PC-3 (cell line): ENCODE data around the gene B4GALNT3. TPM values are rescaled to one million over a fixed set of nuclear protein-coding genes. Genes with fewer than 3 reads are reported as not detected.
"Not testable (repeated sequence)": the region's sequence is repeated elsewhere in the genome, so short reads cannot be mapped to it uniquely, and the experiment has no call there.

Source experiments
- ATAC-seq: fragments of 200-7000 bp; cut with Tn5 transposase; 2 replicates; pipeline ENCODE4 v1.9.1; 2020; ENCODE audit warnings: mild to moderate bottlenecking, moderate library complexity
- BruUV-seq: library from RNA; stranded (reverse); fragments of 400-500 nt; replicated peaks from 2 replicates; lab custom pipeline; 2021; lab: Mats Ljungman, UMichigan
- CTCF ChIA-PET: fragments of 300-600 bp; sonication (Branson Sonifier 250); formaldehyde crosslinking; loops from one replicate; lab custom pipeline; 2022; ENCODE audit warnings: antibody characterized with exemption; lab: Charles Lee
- POLR2A ChIA-PET: fragments of 300-600 bp; sonication (Branson Sonifier 250); formaldehyde crosslinking; loops from one replicate; lab custom pipeline; 2022; ENCODE audit warnings: antibody characterized with exemption; ENCODE audit not compliant: unreplicated experiment; lab: Charles Lee
- DNase-seq: peaks from one replicate; pipeline ENCODE4 v3.0.0-alpha.2; 2015
- H2AFZ ChIP-seq: fragments of 300-600 bp; sonication (generic); 2 replicates; pipeline ENCODE4 v1.6.0; 2016; ENCODE audit warnings: antibody characterized with exemption, low read length
- H3F3A ChIP-seq: fragments of 300-600 bp; sonication (generic); one replicate; pipeline ENCODE4 v1.6.0; 2017; ENCODE audit warnings: antibody characterized with exemption, low read length, control low read depth, mild to moderate bottlenecking; ENCODE audit not compliant: unreplicated experiment
- H3K27ac ChIP-seq: fragments of 300-600 bp; sonication (generic); 2 replicates; pipeline ENCODE4 v1.5.1; 2016; ENCODE audit warnings: mild to moderate bottlenecking, low read length
- H3K27me3 ChIP-seq: fragments of 300-600 bp; sonication (generic); 2 replicates; pipeline ENCODE4 v1.6.1; 2016; ENCODE audit warnings: low read length, mixed read lengths
- H3K36me3 ChIP-seq: fragments of 300-600 bp; sonication (generic); 2 replicates; pipeline ENCODE4 v1.6.1; 2016; ENCODE audit warnings: low read depth, mixed run types, low read length, mixed read lengths
- H3K4me1 ChIP-seq: fragments of 300-600 bp; sonication (generic); 2 replicates; pipeline ENCODE4 v1.5.1; 2016; ENCODE audit warnings: low read length; ENCODE audit not compliant: insufficient read depth
- H3K4me2 ChIP-seq: fragments of 300-600 bp; sonication (generic); 2 replicates; pipeline ENCODE4 v1.6.0; 2016; ENCODE audit warnings: low read length
- H3K4me3 ChIP-seq: fragments of 300-600 bp; sonication (generic); 2 replicates; pipeline ENCODE4 v1.5.1; 2016; ENCODE audit warnings: mild to moderate bottlenecking, low read length, mixed read lengths
- H3K79me2 ChIP-seq: fragments of 300-600 bp; sonication (generic); 2 replicates; pipeline ENCODE4 v1.6.1; 2017; ENCODE audit warnings: low read length, mixed read lengths
- H3K9ac ChIP-seq: fragments of 300-600 bp; sonication (generic); 2 replicates; pipeline ENCODE4 v1.6.0; 2016; ENCODE audit warnings: mild to moderate bottlenecking, low read length
- H3K9me2 ChIP-seq: fragments of 300-600 bp; sonication (generic); replicated peaks from 2 replicates; pipeline ENCODE4 v1.6.1; 2016; ENCODE audit warnings: mixed run types, low read length, mixed read lengths
- H3K9me3 ChIP-seq: fragments of 300-600 bp; sonication (generic); 2 replicates; pipeline ENCODE4 v1.6.1; 2016; ENCODE audit warnings: low read length, mixed read lengths
- H4K20me1 ChIP-seq: fragments of 300-600 bp; sonication (generic); 2 replicates; pipeline ENCODE4 v1.6.1; 2016; ENCODE audit warnings: low read length, mixed read lengths
- EZH2 ChIP-seq: fragments of 300-600 bp; sonication (generic); IDR thresholded peaks from one replicate; pipeline ENCODE4 v1.6.1; 2017; ENCODE audit warnings: antibody characterized with exemption, mild to moderate bottlenecking, low read length; ENCODE audit not compliant: unreplicated experiment
- EZH2phosphoT487 ChIP-seq: fragments of 300-600 bp; sonication (generic); IDR thresholded peaks from 2 replicates; pipeline ENCODE4 v1.6.1; 2018; ENCODE audit warnings: mild to moderate bottlenecking, antibody characterized with exemption, low read length, borderline replicate concordance
- intact Hi-C: fragments of 100-400 bp; cut with micrococcal nuclease; formaldehyde crosslinking; loops from 2 replicates; pipeline ENCODE4 v1.9.0; 2023
- total RNA-seq: library from RNA; depleted of rRNA; stranded (reverse); fragments of >200 nt; gene quantifications from 2 replicates; pipeline ENCODE4 v1.2.3, GENCODE V29; 2014
- TF ChIP-seq, protein P1 (sequence below): fragments of 300-600 bp; sonication (generic); conservative IDR thresholded peaks from 2 replicates; pipeline ENCODE4 v1.5.1; 2017; ENCODE audit warnings: antibody characterized with exemption, low read depth, mild to moderate bottlenecking, low read length

B4GALNT3 gene
- total RNA-seq, 1 experiment from 2014 or later, result 3.7 TPM

GRCh38 chr12:576615-577110, 116.9 kb downstream of the B4GALNT3 start:
- peaks cover 14% of the 10 kb centered on the region for H3K4me1 ChIP-seq
- no peak for DNase-seq
- H4K20me1 ChIP-seq, result no peaks in the 10 kb centered on the region
- CTCF ChIA-PET, result interaction anchor here (1.4 kb wide), 1 partner anchor 174 kb away, joined by 10 read pairs; no protein-coding TSS in a partner anchor
- ATAC-seq, result no peak
- TF ChIP-seq, protein P1, sequence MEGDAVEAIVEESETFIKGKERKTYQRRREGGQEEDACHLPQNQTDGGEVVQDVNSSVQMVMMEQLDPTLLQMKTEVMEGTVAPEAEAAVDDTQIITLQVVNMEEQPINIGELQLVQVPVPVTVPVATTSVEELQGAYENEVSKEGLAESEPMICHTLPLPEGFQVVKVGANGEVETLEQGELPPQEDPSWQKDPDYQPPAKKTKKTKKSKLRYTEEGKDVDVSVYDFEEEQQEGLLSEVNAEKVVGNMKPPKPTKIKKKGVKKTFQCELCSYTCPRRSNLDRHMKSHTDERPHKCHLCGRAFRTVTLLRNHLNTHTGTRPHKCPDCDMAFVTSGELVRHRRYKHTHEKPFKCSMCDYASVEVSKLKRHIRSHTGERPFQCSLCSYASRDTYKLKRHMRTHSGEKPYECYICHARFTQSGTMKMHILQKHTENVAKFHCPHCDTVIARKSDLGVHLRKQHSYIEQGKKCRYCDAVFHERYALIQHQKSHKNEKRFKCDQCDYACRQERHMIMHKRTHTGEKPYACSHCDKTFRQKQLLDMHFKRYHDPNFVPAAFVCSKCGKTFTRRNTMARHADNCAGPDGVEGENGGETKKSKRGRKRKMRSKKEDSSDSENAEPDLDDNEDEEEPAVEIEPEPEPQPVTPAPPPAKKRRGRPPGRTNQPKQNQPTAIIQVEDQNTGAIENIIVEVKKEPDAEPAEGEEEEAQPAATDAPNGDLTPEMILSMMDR, result no peak
- TF ChIP-seq EZH2 (no peak), EZH2phosphoT487 (no peak)
- H2AFZ ChIP-seq, result peak overlapping the region; percentile 97
- H3K79me2 ChIP-seq, result no peaks in the 10 kb centered on the region
- no peaks in the 10 kb centered on the region for H3K9me3 ChIP-seq
- POLR2A ChIA-PET, result no interaction called here
- no peaks in the 10 kb centered on the region for H3K36me3 ChIP-seq
- H3K9ac ChIP-seq, result peak overlapping the region; percentile 43
- peaks cover 2% of the 10 kb centered on the region for H3F3A ChIP-seq
- intact Hi-C loops, result loop anchor here (1.0 to 10.0 kb wide), 3 partner anchors 175 to 1008 kb away; no protein-coding TSS in a partner anchor
- no peaks in the 10 kb centered on the region for H3K27me3 ChIP-seq
- no peak overlapping the region for H3K27ac ChIP-seq
- H3K4me2 ChIP-seq, result peak overlapping the region; percentile 54; the same call in 1 of the 2 replicates
- BruUV-seq, result no TSS peak
- no peak overlapping the region for H3K4me3 ChIP-seq
- H3K9me2 ChIP-seq, result no peaks in the 10 kb centered on the region

GRCh38 chr12:577994-578747, 118.4 kb downstream of the B4GALNT3 start:
- POLR2A ChIA-PET, H3K27me3 ChIP-seq, H3K79me2 ChIP-seq, H4K20me1 ChIP-seq, ATAC-seq, DNase-seq, CTCF ChIA-PET, H3K9me2 ChIP-seq, H3K4me1 ChIP-seq, H3K4me3 ChIP-seq, BruUV-seq, H3F3A ChIP-seq, H3K9me3 ChIP-seq, H3K27ac ChIP-seq, H3K36me3 ChIP-seq, H2AFZ ChIP-seq, H3K9ac ChIP-seq, H3K4me2 ChIP-seq: not testable (repeated sequence)
- intact Hi-C loops, result loop anchor here (10.0 kb wide), 1 partner anchor 1007 kb away; no protein-coding TSS in a partner anchor

- intact Hi-C loops, result loop anchor here (10.0 kb wide), 1 partner anchor 1006 kb away; no protein-coding TSS in a partner anchor
- CTCF ChIA-PET, result no interaction called here
Measured at GRCh38 chr12:578748-579419, 119.1 kb downstream of the B4GALNT3 start.

More at GRCh38 chr12:578748-579419, 119.1 kb downstream of the B4GALNT3 start:
- no peak overlapping the region for H2AFZ ChIP-seq
- no peaks in the 10 kb centered on the region for H3F3A ChIP-seq
- H4K20me1 ChIP-seq, result no peaks in the 10 kb centered on the region
- no peak overlapping the region for H3K4me3 ChIP-seq
- TF ChIP-seq, protein P1, result no peak
- no peak for TF ChIP-seq EZH2phosphoT487
- TF ChIP-seq EZH2, result no peak
- POLR2A ChIA-PET, result no interaction called here
- DNase-seq (no peak), ATAC-seq (no peak)
- H3K9ac ChIP-seq, result no peak overlapping the region
- no TSS peak for BruUV-seq
- H3K4me2 ChIP-seq, result no peak overlapping the region
- no peaks in the 10 kb centered on the region for H3K9me3 ChIP-seq
- no peaks in the 10 kb centered on the region for H3K9me2 ChIP-seq
- peaks cover 5% of the 10 kb centered on the region; the same call in 1 of the 2 replicates for H3K4me1 ChIP-seq
- no peaks in the 10 kb centered on the region for H3K36me3 ChIP-seq
- H3K79me2 ChIP-seq, result no peaks in the 10 kb centered on the region
- H3K27ac ChIP-seq, result no peak overlapping the region
- H3K27me3 ChIP-seq, result no peaks in the 10 kb centered on the region
